DND-41 (cell line): ENCODE results near the gene KLHDC8B.

Source experiments
- EZH2 ChIP-seq: IDR thresholded peaks from 3 replicates; pipeline ENCODE4 v1.6.1; 2012; ENCODE audit warnings: borderline replicate concordance, low read depth, mild to moderate bottlenecking, moderate library complexity, low read length, inconsistent platforms; ENCODE audit not compliant: severe bottlenecking
- TF ChIP-seq, protein P1 (sequence below): IDR thresholded peaks from 2 replicates; pipeline ENCODE4 v1.5.1; 2012; ENCODE audit warnings: borderline replicate concordance, low read length, moderate library complexity, mild to moderate bottlenecking; ENCODE audit not compliant: poor library complexity, severe bottlenecking; ENCODE audit errors: extremely low read depth

- TF ChIP-seq, protein P1, sequence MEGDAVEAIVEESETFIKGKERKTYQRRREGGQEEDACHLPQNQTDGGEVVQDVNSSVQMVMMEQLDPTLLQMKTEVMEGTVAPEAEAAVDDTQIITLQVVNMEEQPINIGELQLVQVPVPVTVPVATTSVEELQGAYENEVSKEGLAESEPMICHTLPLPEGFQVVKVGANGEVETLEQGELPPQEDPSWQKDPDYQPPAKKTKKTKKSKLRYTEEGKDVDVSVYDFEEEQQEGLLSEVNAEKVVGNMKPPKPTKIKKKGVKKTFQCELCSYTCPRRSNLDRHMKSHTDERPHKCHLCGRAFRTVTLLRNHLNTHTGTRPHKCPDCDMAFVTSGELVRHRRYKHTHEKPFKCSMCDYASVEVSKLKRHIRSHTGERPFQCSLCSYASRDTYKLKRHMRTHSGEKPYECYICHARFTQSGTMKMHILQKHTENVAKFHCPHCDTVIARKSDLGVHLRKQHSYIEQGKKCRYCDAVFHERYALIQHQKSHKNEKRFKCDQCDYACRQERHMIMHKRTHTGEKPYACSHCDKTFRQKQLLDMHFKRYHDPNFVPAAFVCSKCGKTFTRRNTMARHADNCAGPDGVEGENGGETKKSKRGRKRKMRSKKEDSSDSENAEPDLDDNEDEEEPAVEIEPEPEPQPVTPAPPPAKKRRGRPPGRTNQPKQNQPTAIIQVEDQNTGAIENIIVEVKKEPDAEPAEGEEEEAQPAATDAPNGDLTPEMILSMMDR: no peak
- TF ChIP-seq EZH2: no peak
Observed at GRCh38 chr3:49183873-49184272, 12.5 kb downstream of the KLHDC8B start.
